HT-29 (cell line): ENCODE data around the gene CAMK2N2. TPM values are rescaled to one million over a fixed set of nuclear protein-coding genes. Genes with fewer than 3 reads are reported as not detected.
A peak's percentile ranks its signal among the peaks of the same experiment; 100 is the strongest.
"Not testable (repeated sequence)": the region's sequence is repeated elsewhere in the genome, so short reads cannot be mapped to it uniquely, and the experiment has no call there.

ENCODE experiments used
- DNase-seq: peaks from one replicate; pipeline ENCODE4 v3.0.0-alpha.2; 2015; ENCODE audit warnings: low spot score
- total RNA-seq: library from RNA; depleted of rRNA; stranded (reverse); fragments of >200 nt; shearing (Covaris generic); gene quantifications from 2 replicates; pipeline ENCODE4 v1.2.3, GENCODE V29; 2014

The CAMK2N2 gene
- total RNA-seq, 1 experiment from 2014 or later = not detected

DNA sequence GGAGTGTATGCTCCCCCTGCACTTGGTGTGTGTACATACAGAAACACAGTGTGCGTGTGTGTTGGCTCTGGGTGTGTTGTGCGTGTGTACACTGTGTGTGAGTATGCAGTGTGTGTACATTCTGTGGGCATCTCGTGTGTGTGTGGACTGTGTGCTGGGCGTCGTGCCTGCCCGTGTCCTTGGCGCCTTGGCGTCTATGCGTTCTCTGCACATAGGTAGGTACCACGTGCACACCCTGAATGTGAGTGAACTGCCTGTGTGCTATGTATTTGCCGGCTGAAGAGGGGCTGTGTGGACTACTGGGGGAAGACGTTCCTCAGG, 14.0 kb upstream of the CAMK2N2 start:
- DNase-seq = no peak

DNA sequence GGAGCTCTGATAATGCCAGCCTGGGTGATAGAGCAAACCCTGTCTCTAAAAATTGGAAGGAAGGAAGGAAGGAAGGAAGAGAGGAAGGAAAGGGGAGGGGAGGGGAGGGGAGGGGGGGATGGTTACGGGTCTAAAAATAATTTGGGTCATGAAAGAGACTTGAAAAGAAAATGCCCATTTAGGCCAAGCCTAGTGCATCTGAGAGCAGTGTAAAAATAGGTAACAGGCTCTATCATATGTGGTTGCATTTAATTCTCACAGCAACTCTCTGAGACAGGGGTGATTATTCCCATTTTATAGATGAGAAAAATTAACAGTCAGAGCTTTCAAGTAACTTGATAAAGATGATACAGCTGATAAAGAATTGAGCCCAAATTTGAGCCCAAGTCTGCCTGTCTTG, 10.9 kb upstream of the CAMK2N2 start:
- no peak for DNase-seq

DNA sequence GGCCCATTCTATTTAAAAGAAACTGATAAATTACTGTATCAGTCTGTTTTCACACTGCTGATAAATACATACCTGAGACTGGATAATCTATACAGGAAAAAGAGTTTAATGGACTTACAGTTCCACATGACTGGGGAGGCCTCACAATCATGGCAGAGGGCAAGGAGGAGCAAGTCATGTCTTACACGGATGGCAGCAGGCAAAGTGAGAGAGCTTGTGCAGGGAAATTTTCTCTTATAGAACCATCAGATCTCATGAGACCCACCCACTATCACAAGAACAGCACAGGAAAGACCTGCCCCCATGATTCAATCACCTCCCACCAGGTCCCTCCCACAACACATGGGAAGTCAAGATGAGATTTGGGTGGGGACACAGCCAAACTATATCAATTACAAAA, 5.9 kb upstream of the CAMK2N2 start:
- DNase-seq = not testable (repeated sequence)

DNA sequence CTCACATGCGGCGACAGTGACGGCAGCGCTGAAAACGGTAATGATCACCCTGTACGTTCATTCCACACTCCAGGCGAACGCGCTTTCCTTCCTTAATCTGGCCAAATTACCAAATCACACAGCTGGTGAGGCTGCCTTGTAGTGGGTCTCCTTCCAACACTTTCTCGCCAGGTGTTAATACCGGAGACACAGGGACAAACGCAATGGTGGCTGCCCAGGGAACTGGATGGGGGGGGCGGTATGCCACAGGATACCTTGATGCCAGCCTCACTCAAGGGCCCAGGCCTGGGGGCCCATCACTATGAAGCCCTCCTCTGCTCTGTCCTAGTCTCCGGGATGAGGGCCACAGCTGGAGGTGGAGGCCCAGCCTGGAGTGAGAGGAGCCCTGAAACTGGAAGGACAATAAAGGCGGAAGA, 1.4 kb upstream of the CAMK2N2 start:
- DNase-seq = no peak

DNA sequence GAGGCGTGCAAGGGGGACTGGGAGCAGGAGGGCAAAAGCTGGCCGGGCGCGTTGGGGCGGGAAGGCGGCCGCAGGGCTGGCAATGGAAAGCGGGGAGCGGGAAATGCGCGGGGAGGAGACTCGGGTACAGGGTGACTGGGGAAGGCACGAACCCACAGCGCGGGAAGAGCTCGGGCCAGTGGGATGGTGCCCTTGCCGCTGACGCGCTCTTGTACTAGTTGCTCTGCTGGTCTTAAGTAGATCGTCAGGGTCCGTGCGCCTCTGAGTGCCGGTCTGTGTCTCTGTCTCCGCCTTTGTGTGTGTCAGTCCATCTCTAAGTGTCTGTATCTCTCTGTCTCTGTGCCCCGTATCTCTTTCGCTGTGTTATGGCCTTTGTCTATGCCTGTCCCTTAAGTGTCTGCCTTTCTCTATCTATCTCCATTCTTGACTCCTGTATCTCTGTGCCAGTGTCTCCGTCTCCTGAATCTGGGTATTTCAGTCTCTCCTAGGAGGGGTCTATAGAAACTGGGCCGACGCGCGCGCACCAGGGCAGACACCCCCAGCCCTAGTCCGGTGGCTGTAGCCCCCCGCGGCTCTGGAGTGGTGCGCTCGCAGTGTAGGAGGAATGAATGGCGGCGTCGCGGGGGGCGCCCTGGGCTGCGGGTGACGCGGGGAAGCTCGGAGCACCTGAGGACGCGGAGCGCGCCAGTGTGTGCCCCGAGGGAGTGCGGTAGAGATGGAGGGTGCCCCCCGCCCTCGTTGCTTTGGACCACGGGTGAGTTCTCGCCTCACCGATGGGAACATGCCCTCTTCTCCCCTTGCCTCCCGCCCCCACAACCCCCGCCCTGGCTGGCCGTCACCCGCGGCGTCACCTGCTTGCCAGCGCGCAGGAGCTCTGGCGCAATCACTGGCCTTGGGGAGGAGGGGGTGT, 756 bp upstream of the CAMK2N2 start:
- DNase-seq = peak; percentile 38

DNA sequence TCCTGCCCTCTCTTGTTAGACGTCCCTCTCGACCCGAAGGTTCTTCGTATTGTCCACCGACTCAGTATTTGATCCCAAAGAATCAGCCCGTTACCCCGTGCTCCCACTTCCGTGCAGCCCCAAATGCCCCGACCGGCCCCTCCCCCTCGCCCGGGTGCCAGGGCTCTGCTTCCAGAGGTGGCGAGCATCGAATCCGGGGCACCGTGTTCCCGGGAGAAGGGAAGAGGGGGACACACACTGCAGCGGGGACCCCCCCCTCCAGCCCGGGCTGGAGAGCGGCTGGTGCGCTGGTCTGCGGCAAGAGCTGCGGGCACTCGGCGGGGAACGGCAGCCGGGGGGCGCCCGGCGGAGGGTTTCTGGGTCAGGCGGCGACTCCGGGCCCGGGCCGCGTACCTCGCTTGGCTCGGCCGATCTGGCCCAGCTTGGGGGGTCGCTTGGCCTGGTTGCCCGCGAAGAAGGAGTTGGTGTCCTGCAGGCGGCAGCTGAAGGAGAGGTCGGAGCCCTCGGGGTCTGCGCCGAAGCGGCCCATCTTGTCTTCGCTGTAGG, 556 bp downstream of the CAMK2N2 start:
- DNase-seq = no peak

DNA sequence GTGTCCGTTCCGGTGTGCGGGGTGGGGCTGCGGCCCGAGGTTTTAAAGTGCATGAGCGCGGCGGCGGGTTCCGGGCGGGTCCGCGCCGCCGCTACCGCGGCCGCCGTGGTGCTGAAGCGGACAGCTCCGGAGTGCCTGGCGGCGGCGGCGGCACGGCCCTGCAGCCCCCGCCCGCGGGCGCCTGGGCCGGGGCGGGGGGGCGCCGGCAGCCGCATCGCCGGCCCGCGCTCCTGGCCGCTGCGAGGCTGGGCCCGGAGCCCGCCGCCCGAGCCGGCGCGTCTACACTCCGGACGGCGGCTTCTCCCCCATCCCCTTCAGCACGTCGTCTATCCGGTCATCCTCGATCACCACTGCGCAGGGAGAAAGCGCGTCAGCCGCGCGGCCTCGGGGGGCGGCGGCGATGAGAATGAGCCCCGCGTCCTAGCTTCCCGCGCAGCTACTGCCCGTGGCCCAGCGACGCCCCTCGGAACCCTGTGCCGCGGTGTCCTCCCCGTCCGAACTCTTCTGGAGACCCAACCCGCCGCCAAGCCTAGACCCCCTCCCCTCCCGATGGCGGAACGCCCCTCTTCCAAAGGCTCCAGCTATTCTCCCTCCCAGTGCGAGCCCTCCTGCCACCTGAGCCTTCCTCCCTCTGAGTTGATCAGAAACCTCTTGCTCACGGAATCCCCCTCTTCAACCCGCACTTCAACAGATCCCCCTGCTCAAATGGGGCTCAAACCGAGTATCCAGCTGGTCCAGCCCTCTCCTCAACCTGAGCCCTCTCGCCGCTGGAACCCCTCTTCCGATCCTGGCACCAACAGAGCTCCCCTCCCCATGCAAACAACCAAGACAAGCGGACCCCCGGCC, 1.3 kb downstream of the CAMK2N2 start:
- no peak for DNase-seq

DNA sequence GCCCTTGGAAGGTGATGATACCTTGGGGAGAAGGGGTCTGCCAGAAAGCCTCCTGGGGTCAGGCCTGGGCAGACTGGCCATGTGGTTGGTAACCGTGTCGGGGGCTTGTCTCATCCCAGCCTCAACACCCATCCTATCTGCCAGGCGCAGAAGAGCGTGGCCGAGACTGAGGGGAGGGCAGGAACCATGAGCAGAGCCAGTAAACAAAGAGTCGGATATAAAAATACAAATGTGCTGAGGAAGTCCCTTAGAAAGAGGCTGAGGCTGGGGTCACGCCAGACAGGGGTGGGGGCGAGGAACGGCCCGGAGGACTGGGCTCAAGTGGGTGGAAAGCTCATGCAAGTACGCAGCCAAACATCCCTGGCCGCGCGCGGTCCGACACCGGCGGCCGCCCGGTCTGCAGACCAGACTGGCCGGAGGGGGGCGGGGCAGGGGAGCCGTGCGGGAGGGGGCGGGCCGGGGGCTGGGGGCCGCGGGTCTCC, 1.9 kb downstream of the CAMK2N2 start:
- no peak for DNase-seq

DNA sequence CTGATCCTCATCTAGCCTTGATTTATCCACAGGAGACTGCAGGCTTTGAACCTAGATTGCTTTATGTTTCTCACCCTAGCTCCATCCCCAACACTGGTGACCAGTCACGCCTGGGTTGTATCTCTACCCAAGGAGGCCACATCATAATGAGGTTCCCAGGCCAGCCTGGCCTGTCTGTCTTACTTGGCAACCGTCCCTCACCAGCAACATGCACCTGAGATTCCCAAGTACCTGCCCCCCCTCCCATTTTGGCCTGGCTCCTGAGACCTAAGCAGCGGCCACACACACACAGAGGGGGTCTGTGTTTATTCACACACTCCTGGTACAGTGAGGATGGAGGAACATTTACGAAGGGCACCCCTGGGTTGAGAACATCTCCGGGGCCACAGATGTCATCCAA, 2.4 kb downstream of the CAMK2N2 start:
- DNase-seq = no peak

DNA sequence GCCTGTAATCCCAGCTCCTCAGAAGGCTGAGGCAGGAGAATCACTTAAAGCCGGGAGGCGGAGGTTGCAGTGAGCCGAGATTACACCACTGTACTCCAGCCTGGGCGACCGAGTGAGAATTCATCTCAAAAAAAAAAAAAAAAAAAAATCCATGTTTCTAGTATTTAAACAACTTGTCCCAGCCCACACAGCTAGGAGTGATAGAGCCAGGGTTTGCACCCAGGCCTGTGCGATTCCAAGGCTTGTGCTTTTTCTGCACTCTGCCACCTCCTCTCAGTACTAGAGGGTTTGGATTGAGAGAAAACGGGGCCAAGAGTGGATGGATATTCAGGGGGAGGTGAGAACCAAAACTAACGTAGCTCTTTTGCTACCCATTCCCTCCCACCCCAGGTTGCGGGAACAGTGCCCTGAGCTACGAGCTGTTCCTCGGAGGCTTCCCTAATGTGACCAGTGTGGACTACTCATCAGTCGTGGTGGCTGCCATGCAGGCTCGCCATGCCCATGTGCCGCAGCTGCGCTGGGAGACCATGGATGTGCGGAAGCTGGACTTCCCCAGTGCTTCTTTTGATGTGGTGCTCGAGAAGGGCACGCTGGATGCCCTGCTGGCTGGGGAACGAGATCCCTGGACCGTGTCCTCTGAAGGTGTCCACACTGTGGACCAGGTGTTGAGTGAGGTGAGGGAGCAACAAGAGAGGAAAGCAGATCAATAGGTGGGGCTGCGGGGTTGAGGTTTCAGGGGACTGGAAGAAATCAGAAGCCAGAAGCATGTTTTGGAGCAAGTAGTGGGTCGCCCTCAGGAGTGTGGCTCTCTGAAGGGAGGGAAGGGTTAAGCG, 4.1 kb downstream of the CAMK2N2 start:
- no peak for DNase-seq

DNA sequence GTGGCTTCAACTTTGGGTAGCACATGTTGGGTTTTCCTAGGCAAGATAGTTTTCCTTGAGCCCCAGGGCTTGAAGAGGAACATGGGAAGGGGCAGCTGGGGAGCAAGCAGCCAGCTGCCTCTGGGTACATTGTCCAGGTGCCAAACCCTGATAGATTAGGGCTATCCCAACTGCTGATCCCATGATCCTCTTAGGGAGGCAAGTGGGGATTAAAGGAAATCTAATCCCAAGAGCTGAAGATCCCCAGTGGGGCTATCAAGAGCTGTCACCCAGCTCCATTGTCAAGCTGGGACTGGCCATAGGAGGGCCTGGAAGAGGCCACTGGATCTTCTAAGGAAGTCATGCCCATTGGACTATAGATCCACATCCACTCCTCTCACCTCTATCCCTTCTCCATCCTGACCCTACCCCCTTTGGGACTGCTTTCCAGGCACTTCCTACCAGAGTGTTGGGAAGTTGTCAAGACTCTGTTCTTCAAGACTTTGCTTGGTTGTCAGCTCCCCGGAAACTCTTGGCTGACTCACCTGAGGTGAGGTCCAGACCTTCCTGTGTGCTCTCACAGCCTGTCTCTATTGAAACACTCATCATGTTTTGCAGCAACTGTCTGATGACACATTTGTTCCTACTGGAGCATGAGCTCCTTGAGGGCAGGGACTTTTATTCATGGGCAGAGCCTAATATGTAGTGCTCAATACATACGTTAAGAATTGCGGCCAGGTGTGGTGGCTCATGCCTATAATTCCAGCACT, 5.9 kb downstream of the CAMK2N2 start:
- no peak for DNase-seq

DNA sequence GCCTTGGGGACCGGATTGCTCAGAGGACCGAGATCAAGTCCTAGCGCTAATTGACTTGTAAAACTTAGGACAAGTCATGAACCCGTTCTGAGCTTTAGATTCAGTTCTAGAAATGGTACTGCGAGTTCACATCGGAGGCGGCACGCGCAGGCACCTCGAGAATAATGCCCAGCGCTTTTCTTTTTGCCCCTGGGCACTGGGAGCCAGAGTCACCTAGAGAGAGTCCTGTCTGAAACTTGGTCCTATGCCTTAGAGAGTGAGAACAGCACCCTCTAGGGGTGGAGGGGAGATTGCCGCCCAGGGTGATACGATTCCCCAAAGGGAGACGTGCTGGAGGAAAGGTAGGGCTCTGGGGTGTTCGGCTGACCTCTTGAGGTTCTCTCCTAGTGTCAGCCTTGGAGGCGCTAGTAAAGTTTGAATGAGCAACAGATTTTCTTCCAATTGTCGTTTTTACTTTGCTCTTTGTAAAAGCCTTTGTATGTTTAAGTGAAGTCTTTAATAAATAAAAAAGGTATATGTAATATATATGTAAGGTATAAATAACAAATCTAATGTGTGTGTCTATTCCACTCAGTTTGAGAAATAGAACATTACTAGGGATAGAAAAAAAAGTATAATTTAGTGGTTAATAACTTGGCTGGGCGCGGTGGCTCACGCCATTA, 11.1 kb downstream of the CAMK2N2 start:
- DNase-seq = peak; percentile 99

DNA sequence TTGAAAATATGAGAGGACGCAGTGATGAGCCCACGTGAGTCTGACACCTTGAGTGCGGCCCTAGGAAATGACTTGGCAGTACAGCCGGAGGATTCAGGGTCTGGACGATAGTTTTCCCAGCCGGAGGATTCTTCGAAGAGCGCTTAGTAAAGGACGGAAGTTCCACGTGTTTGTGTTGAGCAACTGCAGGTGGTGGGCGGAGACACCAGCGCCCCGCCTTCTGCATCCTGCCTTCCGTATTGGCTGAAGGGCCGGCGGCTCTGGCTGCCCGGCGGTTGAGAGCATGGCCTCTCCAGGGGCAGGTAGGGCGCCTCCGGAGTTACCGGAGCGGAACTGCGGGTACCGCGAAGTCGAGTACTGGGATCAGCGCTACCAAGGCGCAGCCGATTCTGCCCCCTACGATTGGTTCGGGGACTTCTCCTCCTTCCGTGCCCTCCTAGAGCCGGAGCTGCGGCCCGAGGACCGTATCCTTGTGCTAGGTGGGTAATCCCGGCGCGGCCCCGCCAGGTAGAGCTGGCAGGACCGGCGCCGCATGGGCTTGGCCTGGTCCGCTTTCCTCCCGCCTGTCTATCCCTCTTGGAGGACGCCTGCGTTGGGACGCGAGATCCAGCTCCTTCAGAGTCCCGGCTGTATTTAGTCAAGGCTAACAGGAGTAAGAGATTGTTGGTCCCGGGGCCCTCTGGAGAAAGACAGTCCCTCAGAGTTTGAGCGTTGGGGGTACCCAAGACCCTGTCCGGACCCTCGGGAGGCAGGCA, 11.8 kb downstream of the CAMK2N2 start, which contains the start of gene EEF1AKMT4:
EEF1AKMT4 (plus strand) TSS at position 261 of the 755 bp plus-strand sequence; CDS start at position 284, 23 bp downstream.
- peak; percentile 98 for DNase-seq

DNA sequence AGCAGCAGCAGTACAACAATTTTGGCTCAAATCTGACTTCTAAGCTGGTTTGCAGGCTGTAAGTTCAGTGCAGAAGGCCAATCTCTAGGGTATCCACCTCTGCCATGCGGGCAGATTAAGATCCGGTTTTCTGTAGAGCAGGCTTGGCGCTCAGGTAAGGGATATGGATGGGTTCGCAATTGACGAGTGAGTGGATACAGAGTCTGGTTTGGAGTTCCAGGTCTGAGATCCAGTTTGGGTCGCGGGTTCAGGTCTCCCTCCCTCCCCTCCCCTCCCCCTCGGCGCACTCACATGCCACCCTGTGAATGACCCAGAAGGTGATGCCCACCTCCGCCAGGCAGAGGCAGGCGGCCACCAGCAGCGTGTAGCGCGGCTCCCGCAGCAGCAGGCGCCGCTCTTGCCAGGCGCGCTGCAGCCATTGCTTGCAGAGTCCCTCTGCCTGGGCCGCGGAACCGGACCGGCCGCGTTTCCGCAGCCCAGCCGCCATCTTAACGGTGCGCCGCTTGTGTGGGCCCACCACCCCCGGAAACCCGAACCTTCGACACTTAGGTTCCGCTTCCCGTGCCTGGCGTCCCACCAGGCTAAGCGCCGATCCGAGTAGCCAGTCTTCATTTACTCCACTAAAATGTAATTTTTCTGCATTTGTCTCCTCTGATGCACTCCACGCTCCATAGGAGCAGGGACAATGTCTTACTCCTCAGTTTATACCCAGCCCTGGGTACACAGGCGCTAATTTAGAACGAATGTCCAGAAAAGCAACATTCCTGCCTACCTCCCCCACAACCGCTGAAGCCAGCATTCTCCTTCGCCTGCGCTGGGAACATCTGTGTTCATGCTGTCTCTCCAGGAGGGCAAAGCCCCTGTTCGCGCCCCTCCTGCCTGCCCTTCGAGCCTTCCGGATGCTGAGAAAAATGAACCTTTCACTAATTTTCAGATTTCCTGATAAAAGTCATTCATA, 12.6 kb downstream of the CAMK2N2 start, which contains the start of gene ALG3:
ALG3 (minus strand) TSS at position 509 of the 958 bp plus-strand sequence; CDS start at position 487, 22 bp downstream.
- DNase-seq = peak; percentile 91

DNA sequence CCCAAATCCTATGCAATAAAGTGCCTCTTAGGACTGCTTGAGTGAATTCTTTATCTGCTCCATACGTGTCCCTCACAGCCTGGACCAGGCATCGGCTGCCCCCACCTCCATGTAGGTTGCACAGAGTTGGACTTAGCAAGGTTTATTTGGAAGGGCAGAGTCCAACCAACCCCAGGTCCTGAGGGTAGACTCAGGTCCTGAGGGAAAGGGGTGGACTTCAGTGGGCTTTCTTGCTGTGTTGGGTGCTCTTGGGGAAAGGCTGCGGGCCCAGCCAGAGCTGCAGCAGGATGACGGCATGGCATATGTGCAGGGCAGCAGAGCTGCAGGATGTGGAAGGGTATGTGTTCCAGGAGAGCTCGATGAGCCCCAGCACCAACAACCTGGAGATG, 19.1 kb downstream of the CAMK2N2 start:
- DNase-seq = no peak

DNA sequence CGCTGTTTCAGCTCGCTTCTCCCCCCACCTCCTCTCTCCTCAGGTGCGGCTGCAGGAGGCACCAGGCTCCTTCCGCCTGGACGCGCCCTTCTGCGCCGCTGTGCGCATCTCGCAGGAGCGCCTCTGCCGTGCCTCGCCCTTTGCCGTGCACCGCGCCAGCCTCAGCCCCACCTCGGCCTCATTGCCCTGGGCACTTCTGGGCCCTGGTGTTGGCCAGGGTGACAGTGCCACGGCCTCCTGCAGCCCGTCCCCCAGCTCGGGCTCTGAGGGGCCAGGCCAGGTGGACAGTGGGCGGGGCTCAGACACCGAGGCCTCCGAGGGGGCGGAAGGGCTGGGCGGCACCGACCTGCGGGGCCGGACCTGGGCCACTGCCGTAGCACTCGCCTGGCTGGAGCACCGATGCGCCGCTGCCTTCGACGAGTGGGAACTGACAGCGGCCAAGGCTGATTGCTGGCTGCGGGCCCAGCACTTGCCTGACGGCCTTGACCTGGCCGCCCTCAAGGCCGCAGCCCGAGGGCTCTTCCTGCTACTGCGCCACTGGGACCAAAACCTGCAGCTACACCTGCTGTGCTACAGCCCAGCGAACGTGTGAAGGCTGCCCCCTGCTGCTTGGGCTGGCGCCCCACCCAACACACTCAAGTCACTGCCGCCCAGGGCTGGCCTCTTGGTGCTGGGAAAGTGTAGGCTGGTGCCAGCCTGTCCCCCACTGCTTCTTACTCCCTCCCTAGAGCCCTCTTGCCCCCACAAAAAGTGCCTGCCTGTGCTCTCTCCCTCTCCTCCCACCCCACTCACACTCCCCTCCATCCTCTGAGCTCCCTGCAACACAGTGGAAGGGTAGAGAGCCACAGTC, 19.7 kb downstream of the CAMK2N2 start:
- DNase-seq = peak; percentile 76

DNA sequence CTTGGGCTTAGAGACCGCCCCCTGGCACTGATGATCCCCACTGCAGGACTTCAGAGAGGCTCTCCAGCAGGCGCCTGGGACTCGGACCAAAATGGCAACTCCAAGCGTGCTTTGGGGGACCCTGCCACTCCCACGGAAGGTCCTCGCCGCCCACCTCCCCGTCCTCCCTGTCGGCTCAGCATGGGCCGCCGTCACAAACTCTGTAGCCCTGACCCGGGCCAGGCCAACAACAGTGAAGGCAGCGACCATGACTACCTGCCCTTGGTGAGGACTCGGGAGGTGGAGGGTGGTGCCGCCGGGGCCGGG, 20.3 kb downstream of the CAMK2N2 start:
- no peak for DNase-seq
